ENCODE data around the gene ZNF653. TPM values are rescaled to one million over a fixed set of nuclear protein-coding genes. Genes with fewer than 3 reads are reported as not detected.

ZNF653 gene
- total RNA-seq, 1 donor from 2014 or later: 14.1 TPM

- Mint-ChIP-seq H3K27ac (no peak overlapping the region), H3K36me3 (ENCODE audit: low read depth) (peaks cover 36% of the 10 kb centered on the region), H3K4me3 (no peak overlapping the region), H3K9me3 (no peaks in the 10 kb centered on the region), H3K27me3 (no peaks in the 10 kb centered on the region), H3K4me1 (peaks cover 39% of the 10 kb centered on the region)
- ChIA-PET POLR2A (interaction anchor here (0.6 kb wide), 1 partner anchor 794 kb away, joined by 4 read pairs; no protein-coding TSS in a partner anchor), CTCF (interaction anchor here (1.8 kb wide), 1 partner anchor 16 kb away, joined by 9 read pairs; no protein-coding TSS in a partner anchor)
- TF ChIP-seq CTCF (IDR thresholded peaks at IDR 0.05): no peak
- intact Hi-C loops (cut with micrococcal nuclease): no loop called here
- ATAC-seq (ENCODE audit: low read depth) (no peak), DNase-seq (no peak)
Observed at GRCh38 chr19:11551603-11552235, 46.1 kb upstream of the ZNF653 start.

DNA sequence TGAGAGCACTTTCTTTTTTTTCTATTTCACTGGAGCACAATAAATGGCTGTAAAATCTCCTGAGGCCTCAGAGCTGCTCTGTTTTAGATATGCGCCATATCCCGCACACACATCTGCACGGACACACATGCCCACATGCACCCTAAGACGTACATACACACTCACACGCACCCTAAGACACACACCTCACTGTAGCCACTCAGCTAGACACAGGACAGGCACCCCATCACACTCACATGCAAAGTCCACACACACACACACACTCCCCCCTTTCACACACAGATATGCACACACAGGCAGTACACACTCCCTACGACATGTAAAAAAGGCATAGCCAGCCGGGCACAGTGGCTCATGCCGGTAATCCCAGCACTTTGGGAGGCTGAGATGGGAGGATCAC, 44.6 kb upstream of the ZNF653 start:
- no peak overlapping the region for H3K27ac Mint-ChIP-seq
- ChIA-PET CTCF (interaction anchor here (0.6 kb wide), 1 partner anchor 905 kb away, joined by 3 read pairs; no protein-coding TSS in a partner anchor), POLR2A (interaction anchor here (1.2 kb wide), 1 partner anchor 8 kb away, joined by 3 read pairs; no protein-coding TSS in a partner anchor)

GRCh38 chr19:11549386-11549953, 43.8 kb upstream of the ZNF653 start:
- no peaks in the 10 kb centered on the region for H3K9me3 Mint-ChIP-seq
- CTCF ChIA-PET: no interaction called here
- H3K27ac Mint-ChIP-seq: no peak overlapping the region
- H3K4me3 Mint-ChIP-seq: no peak overlapping the region
- intact Hi-C loops (cut with micrococcal nuclease): no loop called here
- no peaks in the 10 kb centered on the region for H3K27me3 Mint-ChIP-seq
- DNase-seq (no peak), ATAC-seq (ENCODE audit: low read depth) (no peak)
- peaks cover 25% of the 10 kb centered on the region for H3K4me1 Mint-ChIP-seq
- no peak for TF ChIP-seq CTCF (IDR thresholded peaks at IDR 0.05)
- POLR2A ChIA-PET: interaction anchor here (1.2 kb wide), 1 partner anchor 9 kb away, joined by 3 read pairs; no protein-coding TSS in a partner anchor
- H3K36me3 Mint-ChIP-seq (ENCODE audit: low read depth): peaks cover 25% of the 10 kb centered on the region

More for the DNA sequence above, 44.6 kb upstream of the ZNF653 start:
- DNase-seq (no peak), ATAC-seq (ENCODE audit: low read depth) (no peak)
- TF ChIP-seq CTCF (IDR thresholded peaks at IDR 0.05): no peak
- H3K4me3 Mint-ChIP-seq: no peak overlapping the region
- H3K9me3 Mint-ChIP-seq: no peaks in the 10 kb centered on the region
- intact Hi-C loops (cut with micrococcal nuclease): no loop called here
- H3K36me3 Mint-ChIP-seq (ENCODE audit: low read depth): peaks cover 27% of the 10 kb centered on the region
- peaks cover 27% of the 10 kb centered on the region for H3K4me1 Mint-ChIP-seq
- H3K27me3 Mint-ChIP-seq: no peaks in the 10 kb centered on the region

GRCh38 chr19:11547929-11548700, 42.5 kb upstream of the ZNF653 start:
- TF ChIP-seq CTCF (IDR thresholded peaks at IDR 0.05): no peak
- H3K27me3 Mint-ChIP-seq: no peaks in the 10 kb centered on the region
- H3K4me3 Mint-ChIP-seq: no peak overlapping the region
- DNase-seq (no peak), ATAC-seq (ENCODE audit: low read depth) (no peak)
- peaks cover 14% of the 10 kb centered on the region for H3K36me3 Mint-ChIP-seq (ENCODE audit: low read depth)
- H3K9me3 Mint-ChIP-seq: no peaks in the 10 kb centered on the region
- peaks cover 12% of the 10 kb centered on the region for H3K4me1 Mint-ChIP-seq
- ChIA-PET POLR2A (no interaction called here), CTCF (no interaction called here)
- intact Hi-C loops (cut with micrococcal nuclease): no loop called here
- no peak overlapping the region for H3K27ac Mint-ChIP-seq

- no peak for ATAC-seq (ENCODE audit: low read depth)
- H3K36me3 Mint-ChIP-seq (ENCODE audit: low read depth): no peaks in the 10 kb centered on the region
- CTCF ChIA-PET: no interaction called here
- no peak overlapping the region for H3K27ac Mint-ChIP-seq
- no peaks in the 10 kb centered on the region for H3K9me3 Mint-ChIP-seq
- intact Hi-C loops (cut with micrococcal nuclease): no loop called here
- H3K4me3 Mint-ChIP-seq: no peak overlapping the region
- DNase-seq: no peak
- peaks cover 6% of the 10 kb centered on the region for H3K4me1 Mint-ChIP-seq
- no peak for TF ChIP-seq CTCF (IDR thresholded peaks at IDR 0.05)
- peaks cover 14% of the 10 kb centered on the region for H3K27me3 Mint-ChIP-seq
- POLR2A ChIA-PET: interaction anchor here (1.3 kb wide), 1 partner anchor 45 kb away, joined by 3 read pairs; no protein-coding TSS in a partner anchor
Observed at GRCh38 chr19:11541238-11541637, 35.6 kb upstream of the ZNF653 start.
